NB4 (cell line): ENCODE data around the gene WFDC9.

ENCODE experiments used
- CTCF ChIP-seq: IDR thresholded peaks from one replicate; pipeline ENCODE4 v1.5.1; 2012; ENCODE audit warnings: low read depth, low read length
- MAX ChIP-seq: IDR thresholded peaks from 2 replicates; pipeline ENCODE4 v1.6.1; 2011; ENCODE audit warnings: low read depth, low read length
- POLR2A ChIP-seq: IDR thresholded peaks from 2 replicates; pipeline ENCODE4 v1.6.1; 2011; ENCODE audit warnings: mild to moderate bottlenecking; ENCODE audit not compliant: insufficient read length; ENCODE audit errors: extremely low read depth

GRCh38 chr20:45649312-45649863 lies 18.3 kb upstream of the WFDC9 start:
- TF ChIP-seq CTCF (no peak), POLR2A (no peak), MAX (no peak)
